ENCODE measurements around the gene LILRB3.
"Not testable (repeated sequence)": the region's sequence is repeated elsewhere in the genome, so short reads cannot be mapped to it uniquely, and the experiment has no call there.

LILRB3 gene

GRCh38 chr19:54240372-54241336, 17.8 kb upstream of the LILRB3 start:
- not testable (repeated sequence) for H3K4me3 ChIP-seq (ENCODE audit: low read depth in 1 of 2, low read length in 2 of 2); H3K9me3 ChIP-seq (ENCODE audit: control insufficient read depth in 1 of 2, low read length in 2 of 2); H3K27me3 ChIP-seq (ENCODE audit: low read depth, low read length); H3K27ac ChIP-seq (ENCODE audit: low read length); H3K36me3 ChIP-seq (ENCODE audit: control insufficient read depth in 1 of 2, insufficient read depth in 2 of 2, low read length in 2 of 2); H3K4me1 ChIP-seq (ENCODE audit: control insufficient read depth in 1 of 2, insufficient read depth in 2 of 2, low read length in 2 of 2)

- H3K4me1 ChIP-seq (ENCODE audit: control insufficient read depth in 1 of 2, insufficient read depth in 2 of 2, low read length in 2 of 2); H3K27me3 ChIP-seq (ENCODE audit: low read depth, low read length); H3K4me3 ChIP-seq (ENCODE audit: low read depth in 1 of 2, low read length in 2 of 2); H3K36me3 ChIP-seq (ENCODE audit: control insufficient read depth in 1 of 2, insufficient read depth in 2 of 2, low read length in 2 of 2); H3K9me3 ChIP-seq (ENCODE audit: control insufficient read depth in 1 of 2, low read length in 2 of 2); H3K27ac ChIP-seq (ENCODE audit: low read length): not testable (repeated sequence)
Measured at GRCh38 chr19:54239491-54240371, 16.9 kb upstream of the LILRB3 start.

- no peak overlapping the region for H3K4me3 ChIP-seq (ENCODE audit: low read depth in 1 of 2, low read length in 2 of 2)
- peaks cover 0 to 4% of the 10 kb centered on the region in 2 donors for H3K4me1 ChIP-seq (ENCODE audit: control insufficient read depth in 1 of 2, insufficient read depth in 2 of 2, low read length in 2 of 2)
- no peak overlapping the region for H3K27ac ChIP-seq (ENCODE audit: low read length)
- H3K36me3 ChIP-seq (ENCODE audit: control insufficient read depth in 1 of 2, insufficient read depth in 2 of 2, low read length in 2 of 2) = no peaks in the 10 kb centered on the region
- no peaks in the 10 kb centered on the region for H3K9me3 ChIP-seq (ENCODE audit: control insufficient read depth in 1 of 2, low read length in 2 of 2)
- H3K27me3 ChIP-seq (ENCODE audit: low read depth, low read length) = no peaks in the 10 kb centered on the region
Measured at GRCh38 chr19:54233941-54234340, 11.1 kb upstream of the LILRB3 start.

GRCh38 chr19:54231077-54231931, 8.5 kb upstream of the LILRB3 start:
- no peaks in the 10 kb centered on the region for H3K9me3 ChIP-seq (ENCODE audit: control insufficient read depth in 1 of 2, low read length in 2 of 2)
- no peak overlapping the region for H3K4me3 ChIP-seq (ENCODE audit: low read depth in 1 of 2, low read length in 2 of 2)

GRCh38 chr19:54230031-54230430, 7.2 kb upstream of the LILRB3 start:
- Histone ChIP-seq H3K9me3 (ENCODE audit: control insufficient read depth in 1 of 2, low read length in 2 of 2) (no peaks in the 10 kb centered on the region), H3K27me3 (ENCODE audit: low read depth, low read length) (no peaks in the 10 kb centered on the region), H3K27ac (ENCODE audit: low read length) (no peak overlapping the region), H3K4me1 (ENCODE audit: control insufficient read depth in 1 of 2, insufficient read depth in 2 of 2, low read length in 2 of 2) (peaks cover 0 to 4% of the 10 kb centered on the region in 2 donors), H3K36me3 (ENCODE audit: control insufficient read depth in 1 of 2, insufficient read depth in 2 of 2, low read length in 2 of 2) (no peaks in the 10 kb centered on the region), H3K4me3 (ENCODE audit: low read depth in 1 of 2, low read length in 2 of 2) (no peak overlapping the region)

More at GRCh38 chr19:54231077-54231931, 8.5 kb upstream of the LILRB3 start:
- peaks cover 0 to 4% of the 10 kb centered on the region in 2 donors for H3K4me1 ChIP-seq (ENCODE audit: control insufficient read depth in 1 of 2, insufficient read depth in 2 of 2, low read length in 2 of 2)
- no peak overlapping the region for H3K27ac ChIP-seq (ENCODE audit: low read length)
- no peaks in the 10 kb centered on the region for H3K27me3 ChIP-seq (ENCODE audit: low read depth, low read length)
- no peaks in the 10 kb centered on the region for H3K36me3 ChIP-seq (ENCODE audit: control insufficient read depth in 1 of 2, insufficient read depth in 2 of 2, low read length in 2 of 2)

GRCh38 chr19:54229146-54229545, 6.3 kb upstream of the LILRB3 start:
- Histone ChIP-seq H3K4me1 (ENCODE audit: control insufficient read depth in 1 of 2, insufficient read depth in 2 of 2, low read length in 2 of 2) (peaks cover 0 to 4% of the 10 kb centered on the region in 2 donors), H3K27ac (ENCODE audit: low read length) (no peak overlapping the region), H3K4me3 (ENCODE audit: low read depth in 1 of 2, low read length in 2 of 2) (no peak overlapping the region)

GRCh38 chr19:54224619-54225018, 1.8 kb upstream of the LILRB3 start:
- H3K4me3 ChIP-seq (ENCODE audit: low read depth in 1 of 2, low read length in 2 of 2); H3K4me1 ChIP-seq (ENCODE audit: control insufficient read depth in 1 of 2, insufficient read depth in 2 of 2, low read length in 2 of 2); H3K27ac ChIP-seq (ENCODE audit: low read length); H3K36me3 ChIP-seq (ENCODE audit: control insufficient read depth in 1 of 2, insufficient read depth in 2 of 2, low read length in 2 of 2); H3K9me3 ChIP-seq (ENCODE audit: control insufficient read depth in 1 of 2, low read length in 2 of 2); H3K27me3 ChIP-seq (ENCODE audit: low read depth, low read length): not testable (repeated sequence)

More at GRCh38 chr19:54229146-54229545, 6.3 kb upstream of the LILRB3 start:
- Histone ChIP-seq H3K27me3 (ENCODE audit: low read depth, low read length) (no peaks in the 10 kb centered on the region), H3K36me3 (ENCODE audit: control insufficient read depth in 1 of 2, insufficient read depth in 2 of 2, low read length in 2 of 2) (no peaks in the 10 kb centered on the region), H3K9me3 (ENCODE audit: control insufficient read depth in 1 of 2, low read length in 2 of 2) (no peaks in the 10 kb centered on the region)

- H3K4me1 ChIP-seq (ENCODE audit: control insufficient read depth in 1 of 2, insufficient read depth in 2 of 2, low read length in 2 of 2); H3K36me3 ChIP-seq (ENCODE audit: control insufficient read depth in 1 of 2, insufficient read depth in 2 of 2, low read length in 2 of 2); H3K9me3 ChIP-seq (ENCODE audit: control insufficient read depth in 1 of 2, low read length in 2 of 2); H3K4me3 ChIP-seq (ENCODE audit: low read depth in 1 of 2, low read length in 2 of 2); H3K27me3 ChIP-seq (ENCODE audit: low read depth, low read length); H3K27ac ChIP-seq (ENCODE audit: low read length): not testable (repeated sequence)
Measured at GRCh38 chr19:54223937-54224281, 1.1 kb upstream of the LILRB3 start.

- H3K4me3 ChIP-seq (ENCODE audit: low read depth in 1 of 2, low read length in 2 of 2); H3K27ac ChIP-seq (ENCODE audit: low read length); H3K9me3 ChIP-seq (ENCODE audit: control insufficient read depth in 1 of 2, low read length in 2 of 2); H3K27me3 ChIP-seq (ENCODE audit: low read depth, low read length); H3K4me1 ChIP-seq (ENCODE audit: control insufficient read depth in 1 of 2, insufficient read depth in 2 of 2, low read length in 2 of 2); H3K36me3 ChIP-seq (ENCODE audit: control insufficient read depth in 1 of 2, insufficient read depth in 2 of 2, low read length in 2 of 2): not testable (repeated sequence)
Measured at GRCh38 chr19:54223277-54223936, 600 bp upstream of the LILRB3 start.

GRCh38 chr19:54221947-54222346, 860 bp downstream of the LILRB3 start:
- H3K9me3 ChIP-seq (ENCODE audit: control insufficient read depth in 1 of 2, low read length in 2 of 2); H3K4me3 ChIP-seq (ENCODE audit: low read depth in 1 of 2, low read length in 2 of 2); H3K27ac ChIP-seq (ENCODE audit: low read length): not testable (repeated sequence)

More at GRCh38 chr19:54221947-54222346, 860 bp downstream of the LILRB3 start:
- not testable (repeated sequence) for H3K4me1 ChIP-seq (ENCODE audit: control insufficient read depth in 1 of 2, insufficient read depth in 2 of 2, low read length in 2 of 2); H3K36me3 ChIP-seq (ENCODE audit: control insufficient read depth in 1 of 2, insufficient read depth in 2 of 2, low read length in 2 of 2); H3K27me3 ChIP-seq (ENCODE audit: low read depth, low read length)

Measured in muscle layer of duodenum (tissue), 2 donors.